AG04449 (cell line): ENCODE measurements around the gene C9orf50.

Source experiments
- CTCF ChIA-PET: fragments of 350-600 bp; formaldehyde crosslinking; extraction: SDS; loops from one replicate; lab custom pipeline; 2021; ENCODE audit warnings: antibody characterized with exemption; lab: Yijun Ruan, JAX
- POLR2A ChIA-PET: fragments of 400-600, 350-600 bp; formaldehyde crosslinking; extraction: SDS; loops from one replicate; lab custom pipeline; 2020; ENCODE audit warnings: antibody characterized with exemption, inconsistent platforms; lab: Yijun Ruan, JAX
- DNase-seq: peaks from one replicate; pipeline ENCODE4 v3.0.0-alpha.2; 2010; ENCODE audit warnings: low read depth, low spot score
- H3K4me3 ChIP-seq: 2 replicates; pipeline ENCODE4 v1.5.1; 2011; ENCODE audit warnings: low read depth, mild to moderate bottlenecking, control low read depth, low read length
- CTCF ChIP-seq: IDR thresholded peaks from one replicate; pipeline ENCODE4 v1.5.1; 2011; ENCODE audit warnings: mild to moderate bottlenecking, moderate library complexity, low read length, control low read depth, inconsistent platforms; ENCODE audit not compliant: insufficient read depth; ENCODE audit errors: missing control alignments

C9orf50 gene

GRCh38 chr9:129655696-129656095 lies 34.8 kb upstream of the C9orf50 start:
- H3K4me3 ChIP-seq: no peak overlapping the region
- no peak for TF ChIP-seq CTCF
- CTCF ChIA-PET: interaction anchor here (0.6 to 1.5 kb wide), 6 partner anchors 42 to 128 kb away, joined by 3 to 9 read pairs (median 4); no protein-coding TSS in a partner anchor
- DNase-seq: no peak
- POLR2A ChIA-PET: no interaction called here

GRCh38 chr9:129655154-129655553 lies 34.3 kb upstream of the C9orf50 start:
- POLR2A ChIA-PET: no interaction called here

GRCh38 chr9:129654554-129655040 lies 33.7 kb upstream of the C9orf50 start:
- DNase-seq: no peak
- POLR2A ChIA-PET: no interaction called here

More at GRCh38 chr9:129655154-129655553, 34.3 kb upstream of the C9orf50 start:
- CTCF ChIA-PET: interaction anchor here (0.8 to 1.9 kb wide), 6 partner anchors 12 to 128 kb away, joined by 3 to 7 read pairs (median 4); no protein-coding TSS in a partner anchor
- H3K4me3 ChIP-seq: no peak overlapping the region
- no peak for DNase-seq
- no peak for TF ChIP-seq CTCF

GRCh38 chr9:129653823-129654553 lies 33.1 kb upstream of the C9orf50 start:
- H3K4me3 ChIP-seq: no peak overlapping the region
- TF ChIP-seq CTCF: no peak
- ChIA-PET POLR2A (no interaction called here), CTCF (interaction anchor here (1.0 to 1.9 kb wide), 2 partner anchors 73 to 84 kb away, joined by 4 to 7 read pairs; no protein-coding TSS in a partner anchor)
- DNase-seq: no peak

More at GRCh38 chr9:129654554-129655040, 33.7 kb upstream of the C9orf50 start:
- H3K4me3 ChIP-seq: no peak overlapping the region
- no peak for TF ChIP-seq CTCF
- CTCF ChIA-PET: interaction anchor here (0.8 to 1.9 kb wide), 5 partner anchors 12 to 129 kb away, joined by 3 to 7 read pairs (median 4); no protein-coding TSS in a partner anchor

GRCh38 chr9:129650680-129651235 lies 29.9 kb upstream of the C9orf50 start:
- ChIA-PET POLR2A (no interaction called here), CTCF (interaction anchor here (0.9 to 2.7 kb wide), 5 partner anchors 8 to 139 kb away, joined by 3 to 14 read pairs (median 6); partner anchors contain the start of gene ASB6)
- no peak for DNase-seq
- no peak for TF ChIP-seq CTCF
- H3K4me3 ChIP-seq: no peak overlapping the region
